ENCODE data around the gene KTN1. TPM values are rescaled to one million over a fixed set of nuclear protein-coding genes. Genes with fewer than 3 reads are reported as not detected.

KTN1 gene
- total RNA-seq, 1 experiment from 2014 or later, result 199 TPM

DNA sequence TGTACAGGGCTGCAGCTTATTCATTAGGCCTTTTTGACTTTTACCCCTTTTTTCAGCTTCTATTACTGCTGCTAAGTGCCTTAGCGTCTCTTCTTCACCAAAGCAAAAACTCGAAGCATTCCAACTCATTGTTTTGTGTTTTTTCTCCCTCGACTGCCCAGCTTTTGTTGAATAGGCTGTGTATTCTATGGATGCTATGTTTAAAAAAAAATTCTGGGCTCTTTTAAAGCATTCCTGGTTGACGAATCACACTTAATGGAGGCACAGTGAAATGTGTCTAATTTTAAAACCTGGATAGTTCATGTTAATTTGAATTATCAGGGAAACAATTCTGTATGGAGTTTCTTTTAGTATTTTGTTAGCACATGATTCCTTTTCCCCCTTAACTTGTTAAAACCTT is 29.7 kb downstream of the KTN1 start:
- H3K27ac ChIP-seq (ENCODE audit: low read depth, low read length, poor library complexity, severe bottlenecking), result no peak overlapping the region

DNA sequence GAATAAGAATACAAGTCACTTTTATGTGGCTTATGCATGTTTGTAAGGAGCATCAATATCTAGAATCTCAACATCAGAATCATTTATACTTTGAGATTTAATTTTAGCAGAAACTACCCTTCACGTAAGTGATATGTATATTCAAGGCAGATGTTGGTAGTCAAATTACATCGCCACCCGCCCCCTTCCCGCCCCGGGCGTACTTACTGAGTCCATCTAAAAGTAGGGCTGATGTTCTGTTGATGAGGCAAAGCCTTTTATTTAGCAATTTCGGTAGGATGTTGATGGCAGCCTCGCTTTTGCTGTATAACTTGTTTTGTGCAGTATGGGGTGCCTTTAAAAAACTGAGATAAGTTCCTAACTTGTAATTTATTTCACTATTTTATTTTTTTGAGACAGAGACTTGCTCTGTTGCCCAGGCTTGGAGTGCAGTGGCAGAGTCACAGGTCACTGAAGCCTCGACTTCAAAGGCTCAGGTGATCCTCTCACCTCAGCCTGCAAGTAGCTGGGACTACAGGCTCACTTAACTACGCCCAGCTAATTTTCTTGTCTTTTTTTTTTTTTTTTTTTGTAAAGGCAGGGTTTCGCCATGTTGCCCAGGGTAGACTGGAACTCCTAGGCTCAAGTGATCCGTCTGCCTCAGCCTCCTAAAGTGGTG is 30.8 kb downstream of the KTN1 start:
- DNase-seq (ENCODE audit: low spot score), result no peak
- POLR2A ChIA-PET (ENCODE audit: low non-redundant PET), result no interaction called here
- intact Hi-C loops (cut with micrococcal nuclease; ENCODE audit: unreplicated experiment), result no loop called here
- TF ChIP-seq, protein P1, sequence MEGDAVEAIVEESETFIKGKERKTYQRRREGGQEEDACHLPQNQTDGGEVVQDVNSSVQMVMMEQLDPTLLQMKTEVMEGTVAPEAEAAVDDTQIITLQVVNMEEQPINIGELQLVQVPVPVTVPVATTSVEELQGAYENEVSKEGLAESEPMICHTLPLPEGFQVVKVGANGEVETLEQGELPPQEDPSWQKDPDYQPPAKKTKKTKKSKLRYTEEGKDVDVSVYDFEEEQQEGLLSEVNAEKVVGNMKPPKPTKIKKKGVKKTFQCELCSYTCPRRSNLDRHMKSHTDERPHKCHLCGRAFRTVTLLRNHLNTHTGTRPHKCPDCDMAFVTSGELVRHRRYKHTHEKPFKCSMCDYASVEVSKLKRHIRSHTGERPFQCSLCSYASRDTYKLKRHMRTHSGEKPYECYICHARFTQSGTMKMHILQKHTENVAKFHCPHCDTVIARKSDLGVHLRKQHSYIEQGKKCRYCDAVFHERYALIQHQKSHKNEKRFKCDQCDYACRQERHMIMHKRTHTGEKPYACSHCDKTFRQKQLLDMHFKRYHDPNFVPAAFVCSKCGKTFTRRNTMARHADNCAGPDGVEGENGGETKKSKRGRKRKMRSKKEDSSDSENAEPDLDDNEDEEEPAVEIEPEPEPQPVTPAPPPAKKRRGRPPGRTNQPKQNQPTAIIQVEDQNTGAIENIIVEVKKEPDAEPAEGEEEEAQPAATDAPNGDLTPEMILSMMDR (conservative IDR thresholded peaks at IDR 0.05; ENCODE audit: low read depth, low read length), result no peak
- TF ChIP-seq EZH2 (IDR thresholded peaks at IDR 0.05; ENCODE audit: borderline replicate concordance, low read depth, low read length, poor library complexity, severe bottlenecking), result no peak
- CTCF ChIA-PET, result no interaction called here
- Histone ChIP-seq H3K4me1 (ENCODE audit: insufficient read depth, low read length, poor library complexity, severe bottlenecking) (peaks cover 40% of the 10 kb centered on the region), H3K27me3 (replicated peaks; ENCODE audit: insufficient read depth, low read depth, low read length, poor library complexity) (no peaks in the 10 kb centered on the region), H3K27ac (ENCODE audit: low read depth, low read length, poor library complexity, severe bottlenecking) (no peak overlapping the region), H3K36me3 (ENCODE audit: insufficient read depth, low read length, poor library complexity, severe bottlenecking) (no peaks in the 10 kb centered on the region), H3K4me3 (ENCODE audit: low read depth, low read length, poor library complexity, severe bottlenecking) (no peak overlapping the region), H3K9me3 (ENCODE audit: low read depth, low read length, poor library complexity, severe bottlenecking) (no peaks in the 10 kb centered on the region)
- BruUV-seq (replicated peaks), result no TSS peak

More for the DNA sequence above, 29.7 kb downstream of the KTN1 start:
- ChIA-PET POLR2A (ENCODE audit: low non-redundant PET) (interaction anchor here (0.6 kb wide), 1 partner anchor 336 kb away, joined by 3 read pairs; no protein-coding TSS in a partner anchor), CTCF (no interaction called here)
- H3K27me3 ChIP-seq (replicated peaks; ENCODE audit: insufficient read depth, low read depth, low read length, poor library complexity), result no peaks in the 10 kb centered on the region
- no peaks in the 10 kb centered on the region for H3K9me3 ChIP-seq (ENCODE audit: low read depth, low read length, poor library complexity, severe bottlenecking)
- intact Hi-C loops (cut with micrococcal nuclease; ENCODE audit: unreplicated experiment), result no loop called here
- no peak overlapping the region for H3K4me3 ChIP-seq (ENCODE audit: low read depth, low read length, poor library complexity, severe bottlenecking)
- H3K4me1 ChIP-seq (ENCODE audit: insufficient read depth, low read length, poor library complexity, severe bottlenecking), result peaks cover 48% of the 10 kb centered on the region
- no TSS peak for BruUV-seq (replicated peaks)
- peak; percentile 25 for DNase-seq (ENCODE audit: low spot score)
- no peaks in the 10 kb centered on the region for H3K36me3 ChIP-seq (ENCODE audit: insufficient read depth, low read length, poor library complexity, severe bottlenecking)
- TF ChIP-seq, protein P1 (conservative IDR thresholded peaks at IDR 0.05; ENCODE audit: low read depth, low read length), result no peak
- TF ChIP-seq EZH2 (IDR thresholded peaks at IDR 0.05; ENCODE audit: borderline replicate concordance, low read depth, low read length, poor library complexity, severe bottlenecking), result no peak

DNA sequence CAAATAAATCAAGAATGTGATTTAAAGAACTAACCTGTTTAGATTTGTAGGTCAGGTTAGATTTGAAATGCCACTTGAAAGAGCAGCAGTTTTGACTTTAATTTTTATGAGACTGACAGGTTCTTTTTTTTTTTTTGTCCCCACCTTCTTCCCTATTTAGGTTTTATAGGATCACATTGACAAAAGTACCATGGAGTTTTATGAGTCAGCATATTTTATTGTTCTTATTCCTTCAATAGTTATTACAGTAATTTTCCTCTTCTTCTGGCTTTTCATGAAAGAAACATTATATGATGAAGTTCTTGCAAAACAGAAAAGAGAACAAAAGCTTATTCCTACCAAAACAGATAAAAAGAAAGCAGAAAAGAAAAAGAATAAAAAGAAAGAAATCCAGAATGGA is 31.9 kb downstream of the KTN1 start:
- BruUV-seq (replicated peaks), result no TSS peak
- ChIA-PET POLR2A (ENCODE audit: low non-redundant PET) (no interaction called here), CTCF (no interaction called here)
- peaks cover 30% of the 10 kb centered on the region for H3K4me1 ChIP-seq (ENCODE audit: insufficient read depth, low read length, poor library complexity, severe bottlenecking)
- DNase-seq (ENCODE audit: low spot score), result no peak
- TF ChIP-seq, protein P1 (conservative IDR thresholded peaks at IDR 0.05; ENCODE audit: low read depth, low read length), result no peak
- H3K9me3 ChIP-seq (ENCODE audit: low read depth, low read length, poor library complexity, severe bottlenecking), result no peaks in the 10 kb centered on the region
- H3K27ac ChIP-seq (ENCODE audit: low read depth, low read length, poor library complexity, severe bottlenecking), result peak overlapping the region; percentile 31
- H3K36me3 ChIP-seq (ENCODE audit: insufficient read depth, low read length, poor library complexity, severe bottlenecking), result peaks cover 10% of the 10 kb centered on the region
- H3K4me3 ChIP-seq (ENCODE audit: low read depth, low read length, poor library complexity, severe bottlenecking), result no peak overlapping the region
- no peaks in the 10 kb centered on the region for H3K27me3 ChIP-seq (replicated peaks; ENCODE audit: insufficient read depth, low read depth, low read length, poor library complexity)
- intact Hi-C loops (cut with micrococcal nuclease; ENCODE audit: unreplicated experiment), result no loop called here

All from A673 (cell line).